IPS DF 4.7 (cell line): Measurements from ENCODE around the gene EVC2.

Source experiments
- DNase-seq: peaks from one replicate; pipeline ENCODE4 v3.0.0-alpha.2; 2013; ENCODE audit warnings: low spot score; ENCODE audit errors: extremely low read depth

The EVC2 gene, protein sequence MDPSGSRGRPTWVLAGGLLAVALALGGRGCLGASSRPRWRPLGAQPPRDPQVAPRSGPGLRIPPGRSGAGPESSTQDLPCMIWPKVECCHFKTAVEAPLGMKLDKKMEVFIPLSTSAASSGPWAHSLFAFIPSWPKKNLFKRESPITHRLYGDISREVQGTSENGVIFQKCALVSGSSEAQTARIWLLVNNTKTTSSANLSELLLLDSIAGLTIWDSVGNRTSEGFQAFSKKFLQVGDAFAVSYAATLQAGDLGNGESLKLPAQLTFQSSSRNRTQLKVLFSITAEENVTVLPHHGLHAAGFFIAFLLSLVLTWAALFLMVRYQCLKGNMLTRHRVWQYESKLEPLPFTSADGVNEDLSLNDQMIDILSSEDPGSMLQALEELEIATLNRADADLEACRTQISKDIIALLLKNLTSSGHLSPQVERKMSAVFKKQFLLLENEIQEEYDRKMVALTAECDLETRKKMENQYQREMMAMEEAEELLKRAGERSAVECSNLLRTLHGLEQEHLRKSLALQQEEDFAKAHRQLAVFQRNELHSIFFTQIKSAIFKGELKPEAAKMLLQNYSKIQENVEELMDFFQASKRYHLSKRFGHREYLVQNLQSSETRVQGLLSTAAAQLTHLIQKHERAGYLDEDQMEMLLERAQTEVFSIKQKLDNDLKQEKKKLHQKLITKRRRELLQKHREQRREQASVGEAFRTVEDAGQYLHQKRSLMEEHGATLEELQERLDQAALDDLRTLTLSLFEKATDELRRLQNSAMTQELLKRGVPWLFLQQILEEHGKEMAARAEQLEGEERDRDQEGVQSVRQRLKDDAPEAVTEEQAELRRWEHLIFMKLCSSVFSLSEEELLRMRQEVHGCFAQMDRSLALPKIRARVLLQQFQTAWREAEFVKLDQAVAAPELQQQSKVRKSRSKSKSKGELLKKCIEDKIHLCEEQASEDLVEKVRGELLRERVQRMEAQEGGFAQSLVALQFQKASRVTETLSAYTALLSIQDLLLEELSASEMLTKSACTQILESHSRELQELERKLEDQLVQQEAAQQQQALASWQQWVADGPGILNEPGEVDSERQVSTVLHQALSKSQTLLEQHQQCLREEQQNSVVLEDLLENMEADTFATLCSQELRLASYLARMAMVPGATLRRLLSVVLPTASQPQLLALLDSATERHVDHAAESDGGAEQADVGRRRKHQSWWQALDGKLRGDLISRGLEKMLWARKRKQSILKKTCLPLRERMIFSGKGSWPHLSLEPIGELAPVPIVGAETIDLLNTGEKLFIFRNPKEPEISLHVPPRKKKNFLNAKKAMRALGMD

DNA sequence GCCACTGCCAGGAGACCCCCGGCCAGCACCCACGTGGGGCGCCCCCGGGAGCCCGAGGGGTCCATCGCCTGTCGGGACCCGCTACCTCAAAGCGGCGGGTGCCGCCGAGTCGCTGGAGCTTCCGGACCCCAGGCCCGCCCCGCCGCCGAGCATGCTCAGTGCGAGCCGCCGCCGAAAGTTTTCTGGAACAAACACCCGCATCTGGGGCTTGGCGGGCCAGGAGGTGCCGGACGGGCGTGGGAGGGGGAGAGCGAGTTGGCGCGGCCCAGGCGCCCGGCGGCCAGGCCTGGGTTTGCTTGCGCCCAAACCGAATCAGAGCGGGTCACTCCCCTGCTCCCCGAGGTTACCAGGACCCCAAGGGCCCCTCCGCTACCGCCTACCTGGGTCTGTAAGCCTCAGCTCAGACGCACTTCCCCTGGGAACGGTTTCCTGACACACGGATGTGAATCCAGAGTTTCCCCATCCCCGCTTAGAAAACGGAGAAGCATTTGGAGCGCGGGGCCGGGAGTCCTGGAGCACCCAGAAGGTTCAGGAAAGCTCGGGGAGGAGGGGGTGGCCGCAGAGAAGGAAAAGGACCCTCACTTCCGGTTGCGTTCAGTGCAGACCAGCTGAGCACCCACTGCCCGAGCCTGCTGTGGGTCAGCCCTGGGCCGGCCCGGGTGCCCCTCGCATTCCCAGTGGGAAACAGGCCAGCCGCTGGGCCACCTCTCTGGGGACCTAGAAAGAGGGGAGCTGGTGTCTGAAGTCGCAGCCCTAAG, at the start of gene EVC2:
TSS of gene EVC2 (minus strand) at position 111 of the 758 bp plus-strand sequence. CDS start at position 65, 46 bp downstream.
- DNase-seq: no peak

GRCh38 chr4:5757954-5758353, 49.6 kb upstream of the EVC2 start:
- DNase-seq: no peak

GRCh38 chr4:5757536-5757935, 49.2 kb upstream of the EVC2 start:
- no peak for DNase-seq

DNA sequence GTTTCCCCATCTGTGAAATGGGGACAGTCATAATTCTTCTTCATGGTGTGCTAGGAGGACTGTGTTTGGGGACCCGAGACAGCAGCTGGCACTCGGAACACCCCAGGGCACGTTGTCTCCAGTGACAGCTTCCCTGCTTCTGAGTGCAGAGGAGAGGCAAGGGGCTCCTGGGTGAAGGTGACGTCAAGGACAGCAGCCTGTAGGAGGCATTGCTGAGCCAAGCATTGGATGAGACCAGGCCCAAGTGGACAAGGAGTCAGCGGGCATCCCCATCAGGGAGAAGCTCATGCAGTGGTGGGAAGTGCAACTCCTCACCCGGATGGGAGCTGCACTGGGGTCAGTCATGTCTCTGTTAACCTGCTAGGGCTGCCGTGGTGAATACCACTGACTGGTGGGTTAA, 48.7 kb upstream of the EVC2 start:
- no peak for DNase-seq

- DNase-seq: no peak
Measured at GRCh38 chr4:5756271-5756670, 47.9 kb upstream of the EVC2 start.

- no peak for DNase-seq
Measured at GRCh38 chr4:5755679-5756078, 47.3 kb upstream of the EVC2 start.

DNA sequence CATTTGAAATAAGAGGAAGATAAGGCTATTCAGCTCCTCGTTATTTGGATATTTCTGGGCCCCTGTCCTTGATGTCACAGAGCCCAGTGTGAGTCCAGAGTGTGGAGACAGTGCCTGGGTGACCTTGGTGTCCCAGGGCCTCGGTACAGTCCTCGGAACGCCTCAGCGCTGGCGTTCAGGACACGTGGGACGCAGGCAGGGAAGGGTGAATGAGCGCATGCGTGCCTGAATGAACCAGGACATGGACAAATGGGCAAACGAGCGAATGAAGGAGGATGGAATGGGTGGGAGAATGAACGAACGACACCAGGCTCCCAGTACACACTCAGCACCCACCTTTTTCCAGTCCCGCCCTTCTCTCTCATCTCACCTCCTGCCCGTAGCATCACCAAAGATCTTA, 46.8 kb upstream of the EVC2 start:
- no peak for DNase-seq

- no peak for DNase-seq
Measured at GRCh38 chr4:5754529-5754881, 46.1 kb upstream of the EVC2 start.

- DNase-seq: no peak
Measured at GRCh38 chr4:5753766-5754528, 45.6 kb upstream of the EVC2 start.

GRCh38 chr4:5753366-5753765, 45.0 kb upstream of the EVC2 start:
- no peak for DNase-seq

DNA sequence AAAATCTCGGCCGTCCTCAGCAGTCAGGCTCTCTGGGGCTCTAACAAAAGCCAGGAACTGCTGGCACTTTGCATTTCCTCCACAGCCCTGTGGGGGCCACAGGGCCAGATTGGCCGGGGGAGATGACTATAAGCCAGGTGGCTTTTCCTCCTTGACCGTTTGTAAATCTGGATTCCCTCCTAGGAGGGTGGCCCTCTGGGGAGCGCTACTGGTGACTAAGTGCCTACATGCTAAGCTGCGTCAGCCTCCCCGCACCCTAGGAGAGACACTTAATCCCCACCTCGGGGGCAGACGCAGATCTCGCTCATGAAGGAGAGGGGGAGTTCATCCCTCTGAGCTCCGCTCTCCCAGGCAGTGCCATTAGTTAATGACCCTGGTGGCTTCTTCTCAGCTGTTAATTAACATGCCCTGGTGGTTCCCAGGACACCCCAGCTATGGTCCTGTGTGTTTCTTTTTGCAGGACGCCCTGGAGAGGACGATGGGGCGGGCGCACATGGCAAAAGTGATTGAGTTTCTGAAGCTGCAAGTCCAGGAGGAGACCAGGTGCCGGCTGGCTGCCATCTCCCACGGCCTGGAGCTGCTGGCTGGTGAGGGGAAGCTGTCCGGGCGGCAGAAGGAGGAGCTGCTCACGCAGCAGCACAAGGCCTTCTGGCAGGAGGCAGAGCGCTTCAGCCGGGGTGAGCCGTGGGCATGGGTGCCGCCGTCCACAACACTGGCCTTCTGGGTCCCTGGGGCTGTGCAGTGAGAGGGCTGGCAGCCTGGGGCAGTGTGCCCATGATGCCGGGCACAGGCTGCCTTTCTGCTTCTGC, 44.2 kb upstream of the EVC2 start:
- DNase-seq: peak; percentile 80

- DNase-seq: no peak
Measured at GRCh38 chr4:5751666-5752375, 43.5 kb upstream of the EVC2 start.

GRCh38 chr4:5750946-5751665, 42.7 kb upstream of the EVC2 start:
- DNase-seq: no peak

GRCh38 chr4:5750052-5750945, 41.9 kb upstream of the EVC2 start:
- DNase-seq: no peak

DNA sequence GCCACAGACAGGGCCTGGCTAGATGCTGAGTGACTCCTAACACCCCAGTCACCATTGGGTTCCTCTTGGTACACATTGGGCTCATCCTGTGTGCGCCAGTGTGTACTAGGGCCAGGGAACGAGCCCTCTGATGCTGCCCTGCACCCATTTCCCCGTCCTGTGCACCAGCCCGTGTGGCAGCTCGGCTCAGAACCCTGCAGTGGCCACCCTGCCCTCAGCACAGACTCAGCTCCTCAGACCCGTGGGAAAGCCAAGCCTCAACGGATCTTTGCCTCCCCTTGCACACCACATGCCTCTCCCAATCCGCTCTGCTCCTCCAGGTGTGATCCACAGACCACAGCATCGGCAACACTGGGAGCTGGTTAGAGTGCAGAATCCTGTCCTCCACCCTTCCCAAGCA, 41.2 kb upstream of the EVC2 start:
- DNase-seq: no peak

DNA sequence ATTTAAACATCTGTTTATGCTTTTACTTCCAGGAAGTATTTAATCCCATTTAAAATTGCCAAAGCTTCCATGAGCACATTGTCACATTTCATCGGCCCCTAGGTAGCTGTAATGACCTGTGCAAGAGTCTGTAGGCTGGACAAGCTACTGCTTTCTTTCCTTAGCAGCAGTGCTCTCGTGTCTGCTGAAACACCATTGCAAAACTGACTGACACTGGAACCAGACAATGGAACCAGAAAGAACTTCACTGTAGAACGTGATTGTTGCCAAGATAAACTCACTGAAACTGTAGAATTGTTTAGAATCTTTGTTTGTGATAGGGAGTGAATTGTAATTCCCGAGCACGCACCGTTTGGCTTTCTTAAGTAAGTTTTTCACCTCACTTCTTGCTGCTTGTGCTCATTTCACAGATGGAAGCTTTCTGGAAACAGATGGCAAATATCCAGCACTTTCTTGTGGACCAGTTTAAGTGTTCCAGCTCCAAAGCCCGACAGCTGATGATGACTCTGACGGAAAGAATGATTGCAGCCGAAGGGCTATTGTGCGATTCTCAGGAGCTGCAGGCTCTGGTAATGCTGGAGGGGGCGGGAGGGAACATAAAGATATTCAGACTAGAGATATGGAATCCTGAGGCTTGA, 39.5 kb upstream of the EVC2 start:
- no peak for DNase-seq
